HG03039 (cell line): Measurements from ENCODE around the gene LAMP2.
A peak's percentile ranks its signal among the peaks of the same experiment; 100 is the strongest.
"Not testable (repeated sequence)": the region's sequence is repeated elsewhere in the genome, so short reads cannot be mapped to it uniquely, and the experiment has no call there.

Experiments
- ATAC-seq: cut with Tn5 transposase; IDR thresholded peaks from one replicate; pipeline ENCODE4 v1.9.1; 2021; ENCODE audit warnings: mild to moderate bottlenecking, moderate library complexity; ENCODE audit not compliant: unreplicated experiment

The LAMP2 gene

GRCh38 chrX:120468825-120469525, at the start of gene LAMP2:
TSS of gene LAMP2 (minus strand) at chrX:120469296. CDS start at chrX:120469169, 127 bp downstream.
- peak; percentile 95 for ATAC-seq

GRCh38 chrX:120517936-120518335, 48.8 kb upstream of the LAMP2 start:
- no peak for ATAC-seq

GRCh38 chrX:120514236-120514635, 45.1 kb upstream of the LAMP2 start:
- ATAC-seq = no peak

- ATAC-seq = no peak
Observed at GRCh38 chrX:120512627-120513026, 43.5 kb upstream of the LAMP2 start.

GRCh38 chrX:120512222-120512621, 43.1 kb upstream of the LAMP2 start:
- ATAC-seq = no peak

GRCh38 chrX:120504569-120504968, 35.5 kb upstream of the LAMP2 start:
- ATAC-seq = no peak

- no peak for ATAC-seq
Observed at GRCh38 chrX:120499301-120500072, 30.4 kb upstream of the LAMP2 start.

- not testable (repeated sequence) for ATAC-seq
Observed at GRCh38 chrX:120490119-120490518, 21.0 kb upstream of the LAMP2 start.

- no peak for ATAC-seq
Observed at GRCh38 chrX:120486786-120487185, 17.7 kb upstream of the LAMP2 start.

GRCh38 chrX:120485638-120486520, 16.8 kb upstream of the LAMP2 start:
- peak; percentile 81 for ATAC-seq

GRCh38 chrX:120485315-120485637, 16.2 kb upstream of the LAMP2 start:
- no peak for ATAC-seq

- no peak for ATAC-seq
Observed at GRCh38 chrX:120477453-120477852, 8.4 kb upstream of the LAMP2 start.

GRCh38 chrX:120476714-120477113, 7.6 kb upstream of the LAMP2 start:
- no peak for ATAC-seq

- not testable (repeated sequence) for ATAC-seq
Observed at GRCh38 chrX:120475447-120475846, 6.4 kb upstream of the LAMP2 start.

GRCh38 chrX:120474085-120474484, 5.0 kb upstream of the LAMP2 start:
- ATAC-seq = no peak

GRCh38 chrX:120469657-120470056, 561 bp upstream of the LAMP2 start:
- ATAC-seq = not testable (repeated sequence)

- no peak for ATAC-seq
Observed at GRCh38 chrX:120468479-120468824, 644 bp downstream of the LAMP2 start.

- no peak for ATAC-seq
Observed at GRCh38 chrX:120468071-120468470, 1.0 kb downstream of the LAMP2 start.

- no peak for ATAC-seq
Observed at GRCh38 chrX:120464411-120464810, 4.7 kb downstream of the LAMP2 start.

- ATAC-seq = no peak
Observed at GRCh38 chrX:120463241-120463640, 5.9 kb downstream of the LAMP2 start.

GRCh38 chrX:120462370-120462769, 6.7 kb downstream of the LAMP2 start:
- ATAC-seq = no peak

GRCh38 chrX:120459309-120459708, 9.8 kb downstream of the LAMP2 start:
- no peak for ATAC-seq
